ENCODE data around the gene NRIP2. TPM values are rescaled to one million over a fixed set of nuclear protein-coding genes. Genes with fewer than 3 reads are reported as not detected.

The NRIP2 gene
- total RNA-seq, 1 donor from 2014 or later = not detected

- DNase-seq (ENCODE audit: low spot score in 2 of 2, unreplicated experiment in 2 of 2) = no peak
- peaks cover 8% of the 10 kb centered on the region for H3K4me1 Mint-ChIP-seq
- no peak overlapping the region for H3K4me3 Mint-ChIP-seq
- H3K27me3 Mint-ChIP-seq (ENCODE audit: low read depth) = no peaks in the 10 kb centered on the region
- H3K9me3 Mint-ChIP-seq = no peaks in the 10 kb centered on the region
- no peak overlapping the region for H3K27ac Mint-ChIP-seq
- peaks cover 4% of the 10 kb centered on the region for H3K36me3 Mint-ChIP-seq
- TF ChIP-seq CTCF (IDR thresholded peaks at IDR 0.05; ENCODE audit: unreplicated experiment) = no peak
Measured at GRCh38 chr12:2844786-2845185, 10.0 kb upstream of the NRIP2 start.

GRCh38 chr12:2842948-2843347, 8.1 kb upstream of the NRIP2 start:
- H3K4me3 Mint-ChIP-seq = no peak overlapping the region
- DNase-seq (ENCODE audit: low spot score in 2 of 2, unreplicated experiment in 2 of 2) = no peak
- no peak for TF ChIP-seq CTCF (IDR thresholded peaks at IDR 0.05; ENCODE audit: unreplicated experiment)
- peaks cover 4% of the 10 kb centered on the region for H3K36me3 Mint-ChIP-seq
- H3K27me3 Mint-ChIP-seq (ENCODE audit: low read depth) = no peaks in the 10 kb centered on the region
- no peaks in the 10 kb centered on the region for H3K9me3 Mint-ChIP-seq
- H3K27ac Mint-ChIP-seq = no peak overlapping the region
- H3K4me1 Mint-ChIP-seq = peaks cover 8% of the 10 kb centered on the region

GRCh38 chr12:2841056-2841650, 6.3 kb upstream of the NRIP2 start:
- Mint-ChIP-seq H3K4me3 (no peak overlapping the region), H3K4me1 (peaks cover 3% of the 10 kb centered on the region), H3K9me3 (no peaks in the 10 kb centered on the region), H3K27ac (no peak overlapping the region), H3K27me3 (ENCODE audit: low read depth) (no peaks in the 10 kb centered on the region), H3K36me3 (peaks cover 3% of the 10 kb centered on the region)
- no peak for DNase-seq (ENCODE audit: low spot score in 2 of 2, unreplicated experiment in 2 of 2)
- no peak for TF ChIP-seq CTCF (IDR thresholded peaks at IDR 0.05; ENCODE audit: unreplicated experiment)

- no peak for TF ChIP-seq CTCF (IDR thresholded peaks at IDR 0.05; ENCODE audit: unreplicated experiment)
- Mint-ChIP-seq H3K27ac (no peak overlapping the region), H3K27me3 (ENCODE audit: low read depth) (no peaks in the 10 kb centered on the region), H3K9me3 (no peaks in the 10 kb centered on the region), H3K4me1 (peaks cover 16% of the 10 kb centered on the region), H3K4me3 (no peak overlapping the region), H3K36me3 (peaks cover 3% of the 10 kb centered on the region)
- DNase-seq (ENCODE audit: low spot score in 2 of 2, unreplicated experiment in 2 of 2) = no peak
Measured at GRCh38 chr12:2836574-2836973, 1.7 kb upstream of the NRIP2 start.

- no peak overlapping the region for H3K27ac Mint-ChIP-seq
- TF ChIP-seq CTCF (IDR thresholded peaks at IDR 0.05; ENCODE audit: unreplicated experiment) = no peak
Measured at GRCh38 chr12:2835691-2836403, 1.0 kb upstream of the NRIP2 start.

More at GRCh38 chr12:2835691-2836403, 1.0 kb upstream of the NRIP2 start:
- H3K4me3 Mint-ChIP-seq = no peak overlapping the region
- no peaks in the 10 kb centered on the region for H3K27me3 Mint-ChIP-seq (ENCODE audit: low read depth)
- peaks cover 16% of the 10 kb centered on the region for H3K4me1 Mint-ChIP-seq
- H3K9me3 Mint-ChIP-seq = no peaks in the 10 kb centered on the region
- peaks cover 5% of the 10 kb centered on the region for H3K36me3 Mint-ChIP-seq
- DNase-seq (ENCODE audit: low spot score in 2 of 2, unreplicated experiment in 2 of 2) = no peak

All from mesothelial cell of epicardium (in vitro differentiated cells).